GM18951 (cell line): ENCODE measurements around the gene DUSP28.

Experiments used
- POLR2A ChIP-seq: IDR thresholded peaks from 4 replicates; pipeline ENCODE4 v1.6.1; 2011; ENCODE audit warnings: mild to moderate bottlenecking; ENCODE audit not compliant: insufficient read length, insufficient read depth; ENCODE audit errors: extremely low read depth
- in situ Hi-C: fragments of 300-500 bp; cut with MboI; formaldehyde crosslinking; loops from one replicate; pipeline ENCODE4 v1.12.0; 2022; ENCODE audit warnings: low sequenced_read_pairs, mixed read lengths, inconsistent platforms; ENCODE audit not compliant: unreplicated experiment

DUSP28 gene

GRCh38 chr2:240602266-240603050 lies 42.3 kb downstream of the DUSP28 start:
- no peak for TF ChIP-seq POLR2A
- in situ Hi-C loops, result no loop called here

GRCh38 chr2:240603081-240603835 lies 43.1 kb downstream of the DUSP28 start:
- no peak for TF ChIP-seq POLR2A
- in situ Hi-C loops, result no loop called here

- no peak for TF ChIP-seq POLR2A
- in situ Hi-C loops, result no loop called here
Observed at GRCh38 chr2:240603846-240604245, 43.7 kb downstream of the DUSP28 start.

DNA sequence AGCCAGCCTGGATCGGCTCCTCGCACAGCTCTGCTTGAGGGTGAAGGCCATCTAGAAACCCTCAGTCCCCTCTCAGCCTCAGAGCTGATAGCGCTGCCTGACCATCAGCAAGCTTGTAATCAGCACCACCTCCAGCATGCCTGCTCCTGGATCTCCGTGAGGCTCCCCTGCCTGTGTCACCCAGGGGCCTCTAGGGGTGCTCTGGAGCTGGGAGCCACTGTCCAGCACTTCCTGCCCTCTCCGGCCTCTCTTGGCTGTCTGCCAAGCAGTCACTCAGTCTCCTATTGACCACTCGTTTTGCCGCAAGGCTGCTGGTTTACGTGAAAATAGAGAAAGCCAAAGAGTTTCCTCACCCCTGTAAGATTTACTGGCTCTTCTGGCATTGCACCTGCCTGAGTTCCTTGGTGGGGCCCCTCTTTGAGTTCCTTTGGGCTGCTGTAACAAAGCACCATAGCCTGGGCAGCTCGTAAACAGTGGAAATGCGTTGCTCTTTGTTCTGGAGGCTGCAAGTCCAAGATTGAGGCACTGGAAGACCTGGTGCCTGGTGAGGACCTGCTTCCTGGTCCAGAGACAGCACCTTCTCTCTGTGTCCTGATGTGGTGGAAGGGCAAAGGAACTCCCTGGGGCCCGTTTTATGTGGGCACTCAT lies 44.3 kb downstream of the DUSP28 start:
- no peak for TF ChIP-seq POLR2A
- in situ Hi-C loops, result no loop called here

DNA sequence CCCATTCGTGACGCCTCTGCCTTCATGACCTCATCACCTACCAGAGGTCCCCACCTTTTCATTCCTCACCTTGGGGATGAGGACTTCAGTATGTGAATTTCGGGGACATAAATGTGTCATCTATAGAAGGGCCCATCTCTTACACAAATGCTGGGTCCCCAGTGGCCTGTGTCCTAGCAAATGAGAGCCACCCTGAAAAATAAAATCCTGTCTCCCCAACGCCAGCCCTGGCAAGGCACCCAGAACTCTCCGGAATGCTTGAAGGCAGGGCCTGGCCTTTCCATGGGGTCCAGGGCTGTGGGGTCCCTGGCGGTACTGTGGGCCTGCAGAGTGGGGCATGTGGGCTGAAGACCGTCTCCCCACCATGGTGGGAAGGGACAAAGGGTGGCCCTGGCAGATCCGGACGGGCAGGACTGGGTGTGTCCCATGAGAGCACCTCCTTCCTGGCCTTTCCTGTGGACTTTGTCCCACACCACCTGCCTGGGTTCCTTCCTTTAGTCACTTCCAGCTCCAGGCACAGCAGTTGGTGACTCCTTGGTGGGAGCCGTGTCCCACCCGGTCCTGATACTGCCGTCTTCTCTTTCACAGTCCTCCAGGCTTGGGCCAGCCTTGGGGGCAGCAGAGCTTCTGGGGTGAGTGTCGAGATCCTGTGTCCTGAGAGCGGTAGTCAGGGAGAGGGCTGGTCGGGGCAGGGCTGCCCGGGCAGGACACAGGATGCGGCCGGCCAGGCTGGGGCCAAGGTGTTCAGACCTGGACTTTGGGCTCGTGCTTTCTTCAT lies 45.0 kb downstream of the DUSP28 start:
- no peak for TF ChIP-seq POLR2A
- in situ Hi-C loops, result no loop called here

- TF ChIP-seq POLR2A, result no peak
- in situ Hi-C loops, result no loop called here
Observed at GRCh38 chr2:240605867-240606743, 45.9 kb downstream of the DUSP28 start.

DNA sequence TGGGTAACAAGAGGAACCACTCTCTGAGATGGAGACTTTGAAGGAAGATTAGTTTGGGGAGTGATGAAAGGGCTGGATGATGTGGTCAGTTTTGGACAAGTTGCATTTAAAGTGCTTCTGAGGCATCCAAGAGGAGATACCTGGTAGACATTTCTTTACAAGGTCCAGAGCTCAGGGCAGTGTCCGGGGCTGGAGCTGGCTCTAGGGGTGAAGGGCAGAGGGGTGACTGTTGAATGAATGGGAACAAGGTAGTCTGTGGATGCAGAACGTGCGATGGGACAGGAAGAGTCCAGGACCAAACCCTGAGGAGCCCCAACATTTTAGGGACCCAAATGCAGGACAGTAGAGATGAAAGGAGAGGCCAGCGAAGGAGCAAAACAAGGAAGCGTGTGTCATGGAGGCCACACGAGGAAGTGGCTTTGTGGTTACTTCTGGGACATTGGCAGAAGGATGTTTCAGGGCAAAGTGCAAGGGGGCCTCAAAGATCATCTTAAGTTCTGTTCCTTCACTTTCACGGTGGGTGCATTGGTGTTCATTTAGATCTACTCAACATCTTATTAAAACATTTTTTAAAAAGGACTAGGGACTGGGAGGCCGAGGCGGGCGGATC lies 51.5 kb downstream of the DUSP28 start:
- no peak for TF ChIP-seq POLR2A
- in situ Hi-C loops, result no loop called here
